ENCODE results near the gene LRRC43. TPM values are rescaled to one million over a fixed set of nuclear protein-coding genes. Genes with fewer than 3 reads are reported as not detected.
A peak's percentile ranks its signal among the peaks of the same experiment; 100 is the strongest.

The LRRC43 gene, protein sequence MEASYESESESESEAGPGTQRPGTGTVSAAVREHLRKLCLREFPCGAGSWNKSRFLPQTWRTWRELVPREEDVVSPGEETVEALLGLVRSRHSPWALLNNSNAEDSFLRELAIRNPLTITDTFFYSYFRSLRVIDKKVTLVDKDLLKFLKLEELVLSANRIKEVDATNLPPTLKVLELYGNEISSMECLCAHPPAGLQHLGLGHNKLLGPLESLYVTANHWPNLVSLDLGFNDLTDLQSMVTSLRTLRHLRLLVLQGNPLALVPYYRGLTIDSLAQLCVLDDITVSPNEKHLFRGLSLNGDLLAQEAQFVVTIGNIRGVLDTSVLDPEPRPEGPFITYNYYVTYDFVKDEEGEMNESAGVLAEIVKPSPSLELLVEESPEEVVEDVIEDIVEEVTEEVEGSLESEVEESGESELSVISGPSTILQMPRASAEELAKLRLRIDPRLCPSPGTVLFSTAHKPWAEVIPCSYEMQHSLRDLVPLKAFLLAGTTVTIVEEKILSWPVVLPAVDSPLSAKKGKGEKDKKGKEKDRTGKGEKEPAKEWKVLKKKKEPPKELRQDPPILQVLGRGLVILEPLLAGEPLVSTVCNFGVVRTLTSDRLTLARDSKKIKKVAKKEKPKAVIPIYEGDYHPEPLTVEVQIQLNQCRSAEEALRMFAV
- total RNA-seq, result 1 to 10 TPM in 2 of 4 donors, under 1 TPM in 1, not detected in 1; 0.84 to 1.6 (median 1.1) TPM

DNA sequence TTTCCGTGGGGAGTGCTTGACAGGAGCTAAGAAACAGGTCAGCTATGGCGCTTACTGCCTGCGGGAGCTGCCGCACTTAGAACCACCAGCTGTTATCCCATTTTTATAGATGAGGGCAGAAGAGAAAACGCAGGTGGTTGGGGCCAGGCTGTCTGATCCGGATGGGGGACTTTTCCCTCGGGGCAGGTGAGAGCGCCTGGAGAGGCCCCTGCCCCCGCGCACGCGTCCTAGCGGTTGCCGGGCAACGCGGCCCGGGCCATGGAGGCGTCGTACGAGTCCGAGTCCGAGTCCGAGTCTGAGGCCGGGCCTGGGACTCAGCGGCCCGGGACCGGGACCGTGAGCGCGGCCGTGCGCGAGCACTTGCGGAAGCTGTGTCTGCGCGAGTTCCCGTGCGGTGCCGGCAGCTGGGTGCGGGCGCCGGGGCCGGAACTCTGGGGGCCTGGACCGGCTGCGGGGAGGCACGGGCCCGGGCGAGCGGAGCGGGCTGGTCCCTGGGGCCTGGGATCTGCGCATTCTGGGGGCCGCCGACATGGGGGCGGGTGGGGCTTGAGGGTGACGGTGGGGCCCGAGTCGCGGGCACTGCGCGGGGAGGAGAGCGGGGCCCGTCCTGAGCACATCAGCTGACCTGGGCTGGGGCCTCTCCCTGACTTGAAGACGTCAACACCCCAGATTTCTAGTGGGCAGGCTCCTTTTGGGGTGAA is at the start of gene LRRC43:
TSS of gene LRRC43 (plus strand) at position 237 of the 701 bp plus-strand sequence. CDS start at position 259, 22 bp downstream.
- TF ChIP-seq, protein P1, sequence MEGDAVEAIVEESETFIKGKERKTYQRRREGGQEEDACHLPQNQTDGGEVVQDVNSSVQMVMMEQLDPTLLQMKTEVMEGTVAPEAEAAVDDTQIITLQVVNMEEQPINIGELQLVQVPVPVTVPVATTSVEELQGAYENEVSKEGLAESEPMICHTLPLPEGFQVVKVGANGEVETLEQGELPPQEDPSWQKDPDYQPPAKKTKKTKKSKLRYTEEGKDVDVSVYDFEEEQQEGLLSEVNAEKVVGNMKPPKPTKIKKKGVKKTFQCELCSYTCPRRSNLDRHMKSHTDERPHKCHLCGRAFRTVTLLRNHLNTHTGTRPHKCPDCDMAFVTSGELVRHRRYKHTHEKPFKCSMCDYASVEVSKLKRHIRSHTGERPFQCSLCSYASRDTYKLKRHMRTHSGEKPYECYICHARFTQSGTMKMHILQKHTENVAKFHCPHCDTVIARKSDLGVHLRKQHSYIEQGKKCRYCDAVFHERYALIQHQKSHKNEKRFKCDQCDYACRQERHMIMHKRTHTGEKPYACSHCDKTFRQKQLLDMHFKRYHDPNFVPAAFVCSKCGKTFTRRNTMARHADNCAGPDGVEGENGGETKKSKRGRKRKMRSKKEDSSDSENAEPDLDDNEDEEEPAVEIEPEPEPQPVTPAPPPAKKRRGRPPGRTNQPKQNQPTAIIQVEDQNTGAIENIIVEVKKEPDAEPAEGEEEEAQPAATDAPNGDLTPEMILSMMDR (IDR thresholded peaks at IDR 0.05), result no peak
- DNase-seq (ENCODE audit: low spot score) (no peak), ATAC-seq (ENCODE audit: low FRiP score) (peak; percentile 60)

GRCh38 chr12:122133192-122133950 is 49.6 kb upstream of the LRRC43 start:
- ATAC-seq (ENCODE audit: low FRiP score) (no peak), DNase-seq (ENCODE audit: low spot score) (no peak)
- TF ChIP-seq, protein P1 (IDR thresholded peaks at IDR 0.05), result no peak

GRCh38 chr12:122135437-122136031 is 47.4 kb upstream of the LRRC43 start:
- no peak for ATAC-seq (ENCODE audit: low FRiP score)
- DNase-seq (ENCODE audit: low spot score), result no peak
- TF ChIP-seq, protein P1 (IDR thresholded peaks at IDR 0.05), result no peak

- TF ChIP-seq, protein P1 (IDR thresholded peaks at IDR 0.05), result no peak
- ATAC-seq (ENCODE audit: low FRiP score) (no peak), DNase-seq (ENCODE audit: low spot score) (no peak)
Observed at GRCh38 chr12:122137229-122137628, 45.7 kb upstream of the LRRC43 start.

- ATAC-seq (ENCODE audit: low FRiP score) (no peak), DNase-seq (ENCODE audit: low spot score) (no peak)
- TF ChIP-seq, protein P1 (IDR thresholded peaks at IDR 0.05), result no peak
Observed at GRCh38 chr12:122137681-122138080, 45.2 kb upstream of the LRRC43 start.

- no peak for ATAC-seq (ENCODE audit: low FRiP score)
- DNase-seq (ENCODE audit: low spot score), result no peak
- TF ChIP-seq, protein P1 (IDR thresholded peaks at IDR 0.05), result no peak
Observed at GRCh38 chr12:122138181-122138580, 44.7 kb upstream of the LRRC43 start.
